HPDE6-E6E7 (cell line): ENCODE results near the gene TRIM48.
"Not testable (repeated sequence)": the region's sequence is repeated elsewhere in the genome, so short reads cannot be mapped to it uniquely, and the experiment has no call there.

ENCODE experiments used
- DNase-seq: peaks from one replicate; pipeline ENCODE4 v3.0.0; 2011; ENCODE audit warnings: missing footprints; ENCODE audit errors: extremely low spot score

TRIM48 gene, protein sequence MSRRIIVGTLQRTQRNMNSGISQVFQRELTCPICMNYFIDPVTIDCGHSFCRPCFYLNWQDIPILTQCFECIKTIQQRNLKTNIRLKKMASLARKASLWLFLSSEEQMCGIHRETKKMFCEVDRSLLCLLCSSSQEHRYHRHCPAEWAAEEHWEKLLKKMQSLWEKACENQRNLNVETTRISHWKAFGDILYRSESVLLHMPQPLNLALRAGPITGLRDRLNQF

DNA sequence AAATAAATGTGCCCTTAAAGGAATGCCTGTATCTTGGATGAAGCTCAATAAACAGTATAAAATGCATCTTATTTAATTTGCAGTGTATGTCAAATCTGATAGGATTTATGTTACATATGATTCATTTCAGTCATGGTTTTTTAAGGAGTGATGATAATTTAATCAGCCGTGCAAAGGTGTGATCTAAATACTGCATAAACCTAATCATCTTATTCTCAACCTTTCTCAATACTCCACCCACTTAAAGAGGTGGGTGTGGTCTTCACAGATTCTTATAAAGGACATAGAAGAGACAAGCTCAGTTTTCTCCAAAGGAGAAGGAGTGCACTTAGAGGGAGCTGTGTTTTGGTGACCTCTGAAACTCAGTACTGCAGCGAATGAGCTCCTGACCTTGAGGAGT, at the start of gene TRIM48:
TSS of gene TRIM48 (plus strand) at position 301 of the 400 bp plus-strand sequence. CDS start 113 bp downstream, outside the sequence.
- not testable (repeated sequence) for DNase-seq

- DNase-seq, result not testable (repeated sequence)
Observed at GRCh38 chr11:55238316-55238715, 23.6 kb upstream of the TRIM48 start.

- no peak for DNase-seq
Observed at GRCh38 chr11:55263081-55263480, 1.1 kb downstream of the TRIM48 start.
